ENCODE data around the gene PPT1.

Gene PPT1

DNA sequence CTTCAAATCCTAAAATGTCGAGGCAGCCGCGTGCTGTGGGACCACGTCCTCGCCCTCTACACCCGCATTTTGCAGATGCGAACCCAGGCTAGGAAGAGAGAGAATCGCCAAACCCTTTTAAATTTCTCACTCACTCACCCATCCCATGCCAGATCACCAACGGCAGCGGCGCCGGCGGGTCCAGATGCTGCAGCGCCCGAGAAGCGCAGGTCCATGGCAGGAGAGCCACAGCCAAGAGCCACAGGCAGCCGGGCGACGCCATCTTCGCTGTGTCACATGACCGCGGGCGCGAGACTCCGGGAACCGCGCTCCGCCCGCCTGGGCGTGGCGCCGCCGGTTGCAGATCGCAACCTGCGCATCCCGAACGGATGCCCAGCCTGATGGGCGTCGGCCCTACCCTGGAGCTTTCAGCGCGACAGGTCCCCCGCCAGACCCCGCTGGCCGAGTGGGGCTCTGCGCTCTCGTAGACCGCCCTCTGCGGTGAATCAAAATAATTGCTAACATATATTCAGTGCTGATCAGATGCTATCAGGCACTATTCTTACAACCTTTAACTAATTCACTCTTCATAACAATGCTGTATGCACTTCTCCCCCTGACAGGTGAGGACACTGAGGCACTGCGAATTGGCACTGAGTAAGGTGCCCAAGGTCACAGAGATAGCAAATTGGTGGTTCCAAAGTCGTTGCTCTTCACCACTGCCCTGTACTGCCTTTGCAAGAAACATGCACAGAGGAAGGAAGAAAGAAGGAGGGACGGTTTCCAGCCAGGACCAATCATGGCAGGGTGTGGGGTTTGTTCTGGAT, at the start of gene PPT1:
PPT1 (minus strand) TSS at position 276 of the 806 bp plus-strand sequence; CDS start at position 262, 14 bp downstream.
- peak in 1 of 2 donors; percentile 35 for DNase-seq

DNA sequence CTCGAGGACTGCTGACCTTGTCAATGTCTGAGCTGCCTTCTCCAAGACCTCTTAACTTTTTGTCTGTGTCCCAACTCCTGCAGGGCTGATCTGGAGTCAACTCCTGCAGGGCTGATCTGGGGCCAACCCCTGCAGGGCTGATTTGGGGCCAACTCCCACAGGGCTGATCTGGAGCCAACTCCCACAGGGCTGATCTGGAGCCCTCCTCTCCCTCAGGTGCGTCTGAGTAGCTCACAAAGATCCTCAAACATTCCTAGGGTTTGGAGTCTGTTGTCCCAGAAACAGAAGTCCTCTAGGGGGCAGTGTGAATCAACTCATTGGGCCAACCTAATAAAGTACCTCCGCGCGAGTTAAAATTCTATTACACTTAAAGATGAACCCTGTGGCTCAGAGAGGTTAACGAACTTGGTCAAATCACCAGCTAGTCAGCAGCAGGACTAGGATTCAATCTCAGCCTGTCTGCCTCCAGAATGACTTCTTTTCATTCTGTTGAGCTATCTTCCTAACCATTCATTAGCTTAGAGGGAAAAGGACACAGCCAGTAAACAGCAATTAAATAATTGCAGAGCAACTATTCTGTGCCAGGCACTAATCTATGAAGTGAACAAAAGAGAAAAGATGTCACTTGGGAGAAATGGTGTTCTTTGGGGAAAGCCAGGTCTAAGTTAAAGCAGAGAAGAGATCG, 47.0 kb upstream of the PPT1 start:
- peak; percentile 20 to 70 for DNase-seq

GRCh38 chr1:40141878-40142535, 45.0 kb upstream of the PPT1 start:
- DNase-seq = no peak

DNA sequence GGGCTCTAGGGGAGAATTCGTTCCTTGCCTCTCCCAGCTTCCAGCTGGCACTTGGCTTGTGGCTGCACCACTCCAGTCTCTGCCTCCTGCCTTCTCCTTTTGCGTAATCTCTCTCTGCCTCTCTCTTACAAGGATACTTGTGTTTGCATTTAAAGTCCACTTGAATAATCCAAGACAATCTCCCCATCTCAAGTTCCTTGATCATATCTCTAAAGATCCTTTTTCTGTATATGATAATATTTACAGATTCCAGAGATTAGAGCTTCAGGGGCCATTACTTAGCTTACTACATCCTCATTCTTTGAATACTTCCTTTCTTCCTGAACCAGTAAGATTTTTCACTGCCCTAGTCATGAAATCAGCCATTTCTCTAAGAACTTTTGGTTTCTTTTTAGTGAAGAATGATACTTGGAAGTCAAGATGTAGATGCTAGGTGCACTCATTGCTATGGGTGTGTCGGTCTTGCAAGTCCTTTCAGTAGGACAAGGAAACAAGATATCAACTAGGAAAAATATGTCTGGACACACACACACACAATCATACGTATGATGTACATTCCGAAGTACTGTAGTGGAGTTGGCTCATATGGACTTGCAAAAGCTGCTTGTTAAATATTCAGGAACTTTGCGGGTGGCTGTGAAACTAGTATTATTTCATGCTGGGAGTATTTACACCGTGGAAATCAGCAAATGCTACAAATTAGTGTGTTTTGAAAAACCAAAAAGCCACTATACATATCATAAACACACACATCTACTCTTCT, 43.3 kb upstream of the PPT1 start:
- DNase-seq = peak in 1 of 2 donors; percentile 40

DNA sequence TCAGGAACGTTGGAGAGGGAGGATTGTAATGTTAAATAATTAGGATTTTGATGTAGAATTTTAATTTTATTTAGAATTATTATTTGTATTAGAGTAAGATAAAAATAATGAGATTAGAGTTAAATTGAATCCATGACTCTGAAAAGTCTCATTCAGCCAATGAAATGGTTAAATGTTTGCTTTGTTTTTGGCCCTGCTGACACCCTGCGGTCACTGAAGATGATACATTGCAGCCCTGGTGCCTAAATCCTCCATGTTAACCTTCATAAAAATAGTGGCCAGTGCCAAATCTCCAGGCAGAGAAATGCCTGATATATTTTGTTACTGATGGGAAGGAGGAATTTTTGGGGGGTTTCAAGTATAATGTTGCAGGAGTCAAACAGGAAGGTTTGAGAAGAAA, 36.8 kb upstream of the PPT1 start:
- no peak for DNase-seq

- no peak for DNase-seq
Observed at GRCh38 chr1:40133312-40133665, 36.2 kb upstream of the PPT1 start.

DNA sequence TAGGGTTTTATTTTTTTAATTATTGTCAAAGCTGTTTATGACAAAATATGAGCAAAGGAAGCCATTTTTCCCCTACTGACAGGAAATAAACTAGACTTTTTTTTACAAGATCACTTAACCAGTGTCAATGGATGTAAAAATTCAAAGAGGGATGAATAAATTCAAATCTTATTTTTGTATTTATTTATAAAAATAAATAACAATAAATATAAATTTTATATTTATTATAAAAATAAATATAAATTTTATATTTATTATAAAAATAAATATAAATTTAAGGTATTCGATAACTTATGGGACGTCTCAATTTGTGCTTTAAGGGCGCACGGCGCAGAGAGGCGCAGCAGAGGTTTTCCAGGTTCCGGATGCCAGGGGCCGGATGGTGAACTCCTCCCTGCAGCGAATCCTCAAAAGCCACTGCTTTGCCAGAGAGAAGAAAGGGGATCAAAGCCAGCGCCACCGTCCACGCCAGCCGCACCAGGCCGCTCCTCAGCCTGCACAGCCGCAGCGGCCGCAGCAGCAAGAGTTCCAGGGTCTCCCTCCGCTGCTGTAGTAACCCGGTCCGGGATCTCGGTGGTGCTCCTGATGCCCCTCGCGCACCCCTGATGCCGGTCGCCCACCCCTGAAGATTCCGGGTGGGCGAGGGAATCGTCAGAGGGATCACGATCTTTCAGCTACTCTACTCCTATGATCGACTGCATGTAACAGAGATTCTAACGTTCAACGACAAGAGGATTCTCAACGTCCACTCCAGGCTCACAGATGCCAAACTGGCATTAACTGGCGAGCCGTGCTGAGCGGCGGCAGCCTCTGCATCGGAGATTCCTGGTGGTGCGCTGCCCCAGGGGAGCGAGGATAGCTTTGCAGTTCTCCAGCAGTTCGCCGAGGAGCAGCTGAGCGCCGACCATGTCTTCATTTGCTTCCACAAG, 35.6 kb upstream of the PPT1 start:
- DNase-seq = no peak

DNA sequence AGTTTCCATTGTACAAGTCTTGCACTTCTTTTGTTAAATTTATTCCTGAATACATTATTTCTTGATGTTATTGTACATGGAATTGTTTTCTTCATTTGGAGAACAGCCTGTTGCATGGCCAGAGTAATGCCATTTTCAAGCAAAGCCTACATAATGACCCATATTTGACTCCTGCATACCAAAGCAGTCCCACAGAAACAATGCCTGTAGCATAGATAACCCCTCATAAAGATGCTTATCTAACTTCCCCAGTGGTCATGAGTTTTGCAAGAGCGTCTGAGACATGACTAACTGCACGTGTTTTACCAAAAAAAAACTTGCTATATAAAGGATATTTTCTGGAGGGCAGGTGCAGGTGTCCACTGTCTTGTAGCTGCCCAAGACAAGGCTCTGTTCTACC, 33.8 kb upstream of the PPT1 start:
- peak in 1 of 2 donors; percentile 37 for DNase-seq

DNA sequence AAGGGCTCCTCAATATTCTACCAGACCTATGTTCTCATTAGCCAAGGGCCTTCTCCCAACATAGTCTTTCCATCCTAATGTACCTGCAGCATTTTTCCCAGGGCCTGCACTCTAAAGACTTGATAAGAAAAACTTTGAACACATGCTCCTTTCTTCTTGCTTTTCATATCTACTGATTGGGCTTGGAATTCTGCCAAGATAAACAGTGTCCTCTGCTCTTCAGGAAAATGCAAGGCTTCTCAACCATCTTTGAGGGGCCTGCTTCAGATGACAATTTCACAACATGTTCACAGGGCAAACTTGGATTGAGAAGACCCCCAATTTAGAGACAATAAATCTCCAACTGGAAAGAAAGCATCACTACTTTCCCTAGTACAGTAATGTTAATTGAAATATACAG, 25.8 kb upstream of the PPT1 start:
- no peak for DNase-seq

GRCh38 chr1:40120128-40120527, 23.1 kb upstream of the PPT1 start:
- no peak for DNase-seq

DNA sequence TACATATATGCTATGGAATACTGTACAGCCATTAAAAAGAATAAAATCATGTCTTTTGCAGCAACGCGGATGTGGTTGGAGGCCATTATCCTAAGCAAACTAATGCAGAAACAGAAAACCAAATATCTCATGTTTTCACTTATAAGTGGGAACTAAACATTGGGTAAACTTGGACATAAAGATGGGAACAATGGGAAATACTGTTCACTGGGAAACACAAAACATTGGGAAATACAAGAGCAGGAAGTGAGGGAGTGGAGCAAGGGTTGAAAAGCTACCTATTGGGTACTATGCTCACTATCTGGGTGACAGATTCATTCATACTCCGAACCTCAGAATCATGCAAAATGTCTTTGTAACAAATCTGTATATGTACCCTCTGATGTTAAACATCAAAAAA, 17.3 kb upstream of the PPT1 start:
- no peak for DNase-seq

DNA sequence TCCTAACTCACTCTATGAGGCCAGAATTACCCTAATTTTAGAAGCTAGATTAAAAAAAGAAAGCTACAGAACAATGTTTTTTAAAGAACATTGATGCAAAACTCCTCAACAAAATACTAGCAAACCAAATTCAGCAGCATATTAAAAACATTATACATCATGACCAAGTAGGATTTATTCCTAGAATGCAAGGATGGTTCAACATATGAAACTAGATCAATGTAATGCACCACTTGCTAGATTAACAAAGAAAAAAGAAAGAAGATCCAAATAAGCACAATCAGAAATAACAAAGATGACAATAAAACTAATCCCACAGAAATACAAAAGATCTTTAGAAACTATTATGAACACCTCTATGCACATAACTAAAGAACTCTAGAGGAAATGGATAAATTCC, 13.3 kb upstream of the PPT1 start:
- DNase-seq = no peak

DNA sequence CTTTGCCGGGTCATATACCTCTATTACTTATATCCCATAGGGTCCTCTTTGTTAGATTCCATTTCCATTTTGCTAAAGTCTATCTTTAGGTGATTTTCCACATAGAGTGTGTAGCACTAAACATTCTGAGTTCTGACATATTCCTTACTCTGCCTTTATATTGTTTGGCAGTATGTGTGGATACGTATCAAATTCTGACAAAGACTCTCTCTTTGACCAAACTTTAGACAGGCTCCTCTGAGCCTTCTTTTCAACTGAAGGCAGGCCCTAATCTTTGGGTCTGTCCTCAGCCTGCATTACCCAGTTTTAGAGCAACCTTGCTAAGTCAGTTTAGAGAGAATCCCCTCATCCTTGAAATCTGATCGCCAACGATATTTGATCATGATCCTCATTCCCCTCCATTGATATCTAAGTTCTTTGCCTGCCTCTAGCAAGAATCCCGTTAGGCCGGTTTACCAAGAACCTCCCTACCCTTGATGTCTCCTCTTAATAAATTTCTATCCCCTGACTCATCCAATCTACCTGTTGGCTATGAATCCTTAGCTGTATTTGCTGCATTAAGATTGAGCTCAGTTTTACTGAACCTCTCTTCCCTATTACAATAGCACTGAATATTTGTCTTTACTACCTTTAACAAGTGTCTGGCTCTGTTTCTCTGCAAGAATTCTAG, 10.4 kb upstream of the PPT1 start:
- no peak for DNase-seq

GRCh38 chr1:40105028-40105427, 8.0 kb upstream of the PPT1 start:
- DNase-seq = no peak

- DNase-seq = no peak
Observed at GRCh38 chr1:40102896-40103295, 5.8 kb upstream of the PPT1 start.

GRCh38 chr1:40102038-40102437, 5.0 kb upstream of the PPT1 start:
- no peak for DNase-seq

DNA sequence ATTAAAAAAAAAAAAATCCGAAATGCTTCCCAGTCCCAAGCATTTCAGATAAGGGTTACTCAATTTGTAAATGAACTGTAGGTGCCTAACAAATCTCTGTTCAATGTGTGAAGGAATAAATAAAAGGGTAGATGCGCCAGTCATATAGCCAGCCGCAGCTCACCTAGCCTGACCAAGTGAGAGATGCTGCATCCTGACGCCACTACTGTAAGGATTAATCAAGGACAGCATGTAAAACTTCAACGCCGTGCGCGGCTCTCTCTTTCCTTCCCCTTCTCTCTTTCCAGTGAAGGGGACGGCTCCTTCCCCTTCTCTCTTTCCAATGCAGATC, 441 bp downstream of the PPT1 start:
- DNase-seq = no peak

GRCh38 chr1:40095806-40096205, 1.2 kb downstream of the PPT1 start:
- no peak for DNase-seq

- no peak for DNase-seq
Observed at GRCh38 chr1:40094466-40095110, 2.5 kb downstream of the PPT1 start.

- no peak for DNase-seq
Observed at GRCh38 chr1:40092706-40093639, 4.1 kb downstream of the PPT1 start.

Measured in bone marrow (tissue), 2 donors.